ENCODE results near the gene ZNF407.

GRCh38 chr18:74849301-74849700 lies 251.6 kb downstream of the ZNF407 start:
- TF ChIP-seq CTCF (IDR thresholded peaks at IDR 0.05; ENCODE audit: insufficient read depth, low read length) (no peak), REST (IDR thresholded peaks at IDR 0.05; ENCODE audit: insufficient replicate concordance, low read depth) (no peak), POLR2AphosphoS5 (IDR thresholded peaks at IDR 0.05; ENCODE audit: low read depth) (no peak)
